NCI-H187 (cell line): ENCODE measurements around the gene NKPD1.

Experiments
- DNase-seq, 2 experiments: peaks; one replicate each; lab custom pipeline; 2025; lab: John Stamatoyannopoulos, UW

NKPD1 gene

DNA sequence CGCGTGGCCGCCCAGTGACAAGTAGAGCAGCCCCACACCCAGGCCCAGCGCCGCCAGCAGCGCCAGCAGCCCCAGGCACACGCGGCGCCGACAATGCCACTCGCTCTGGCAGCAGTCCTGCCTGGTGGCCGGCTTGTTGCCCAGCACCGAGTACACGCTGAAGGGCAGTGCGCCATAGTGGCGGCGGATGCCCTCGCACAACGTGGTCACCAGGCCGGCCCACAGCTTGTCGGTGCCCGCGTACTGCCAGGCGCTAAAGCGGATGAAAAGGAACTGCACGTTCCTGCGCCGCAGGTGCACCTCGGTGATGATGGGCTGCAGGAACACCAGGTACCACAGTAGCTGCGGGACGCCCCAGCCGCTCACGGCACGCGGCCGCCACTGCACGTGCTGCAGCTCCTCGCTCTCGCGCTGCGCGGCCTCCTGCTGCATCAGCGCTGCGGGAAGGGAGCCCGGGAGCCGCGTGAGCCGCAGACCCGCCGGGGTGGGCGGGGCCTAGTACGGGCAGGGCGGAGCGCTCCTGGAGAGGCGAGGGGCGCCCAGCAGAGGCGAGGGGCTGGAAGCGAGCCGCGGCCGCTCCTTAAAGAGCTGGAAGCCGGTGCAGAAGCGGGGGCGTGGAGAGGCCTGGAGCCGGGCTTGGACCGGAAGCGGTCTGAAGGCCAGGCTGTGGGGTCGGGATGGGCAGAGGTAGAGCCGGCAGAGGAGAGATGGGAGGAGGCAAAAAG, 7.3 kb downstream of the NKPD1 start:
- no peak for DNase-seq

- DNase-seq, result no peak
Observed at GRCh38 chr19:45152504-45153338, 8.1 kb downstream of the NKPD1 start.

DNA sequence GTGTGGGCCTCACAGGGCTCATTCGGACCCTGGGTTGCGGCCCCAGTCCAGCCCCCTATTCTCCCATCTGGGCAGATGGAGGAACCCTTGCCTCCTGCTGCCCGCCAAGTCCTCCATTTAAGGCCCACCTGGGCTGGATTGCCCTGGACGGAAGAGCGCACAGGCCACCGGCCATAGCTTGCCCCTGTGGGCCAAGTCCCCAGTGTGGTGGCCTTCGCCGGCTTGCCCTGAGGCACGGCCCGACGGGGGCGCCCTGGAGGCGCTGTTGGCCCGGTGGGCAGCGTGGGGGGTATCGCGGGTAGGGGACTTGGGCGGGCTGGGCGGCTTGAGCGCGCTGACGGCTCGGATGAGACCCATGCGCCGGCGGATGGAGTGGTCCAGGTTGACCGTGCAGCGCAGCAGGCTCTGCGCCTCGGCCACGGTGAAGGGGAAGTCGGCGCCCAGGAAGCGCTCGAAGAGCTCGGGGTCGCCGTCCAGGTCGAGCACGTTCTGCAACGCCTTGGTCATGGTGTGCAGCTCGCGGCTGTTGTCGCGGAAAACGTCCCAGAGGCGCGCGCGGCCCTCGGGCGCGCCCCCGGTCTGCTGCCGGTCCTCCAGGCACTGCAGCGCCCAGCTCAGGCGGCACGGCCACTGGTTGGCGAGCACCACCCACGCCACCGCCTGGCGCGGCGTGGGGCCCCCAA, 8.8 kb downstream of the NKPD1 start:
- DNase-seq, result no peak

- no peak for DNase-seq
Observed at GRCh38 chr19:45151320-45151719, 9.5 kb downstream of the NKPD1 start.

DNA sequence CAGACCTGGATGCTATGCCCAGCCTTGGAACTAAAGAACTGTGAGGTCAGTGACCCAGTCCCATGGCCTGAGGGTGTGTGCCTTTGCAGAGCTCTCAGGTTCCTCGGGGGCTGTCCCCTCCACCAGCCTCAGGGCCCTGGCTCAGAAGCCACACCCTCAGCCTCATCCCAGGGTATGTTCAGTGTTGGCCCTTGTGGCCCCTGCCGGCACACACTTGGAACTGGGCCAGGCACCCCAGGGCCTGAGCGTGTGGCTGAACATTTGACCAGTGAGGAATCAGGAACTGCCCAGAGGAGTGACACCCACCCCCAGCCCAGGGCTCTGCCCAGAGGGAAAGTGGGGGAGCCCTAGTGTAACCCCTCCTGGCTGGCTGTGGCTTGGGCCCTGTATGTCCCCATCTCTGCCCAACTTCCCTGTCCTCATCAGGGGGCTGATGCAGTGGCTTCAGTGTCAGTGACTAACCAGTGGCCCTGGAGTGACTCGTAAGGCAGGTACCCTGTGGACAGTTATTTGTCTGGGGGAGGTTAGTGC, 10.0 kb downstream of the NKPD1 start:
- no peak for DNase-seq

GRCh38 chr19:45150180-45150579, 10.6 kb downstream of the NKPD1 start:
- DNase-seq, result no peak

DNA sequence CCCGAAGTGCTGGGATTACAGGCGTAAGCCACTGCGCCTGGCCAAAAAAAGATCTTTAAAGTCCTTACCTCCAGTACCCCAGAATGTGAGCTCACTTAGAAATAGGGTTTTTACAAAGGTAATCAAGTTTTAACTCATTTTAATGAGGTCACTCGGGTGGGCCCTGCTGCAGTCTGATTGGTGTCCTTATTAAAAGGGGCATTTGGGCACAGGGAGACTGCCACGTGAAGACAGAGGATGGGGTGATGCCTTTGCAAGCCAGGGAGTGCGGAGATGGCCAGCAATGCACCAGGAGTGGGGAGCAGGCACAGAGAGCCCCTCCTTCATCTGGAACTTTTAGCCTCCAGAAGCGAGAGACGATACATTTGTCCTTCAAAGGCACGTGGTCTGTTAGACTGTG, 11.7 kb downstream of the NKPD1 start:
- no peak for DNase-seq

DNA sequence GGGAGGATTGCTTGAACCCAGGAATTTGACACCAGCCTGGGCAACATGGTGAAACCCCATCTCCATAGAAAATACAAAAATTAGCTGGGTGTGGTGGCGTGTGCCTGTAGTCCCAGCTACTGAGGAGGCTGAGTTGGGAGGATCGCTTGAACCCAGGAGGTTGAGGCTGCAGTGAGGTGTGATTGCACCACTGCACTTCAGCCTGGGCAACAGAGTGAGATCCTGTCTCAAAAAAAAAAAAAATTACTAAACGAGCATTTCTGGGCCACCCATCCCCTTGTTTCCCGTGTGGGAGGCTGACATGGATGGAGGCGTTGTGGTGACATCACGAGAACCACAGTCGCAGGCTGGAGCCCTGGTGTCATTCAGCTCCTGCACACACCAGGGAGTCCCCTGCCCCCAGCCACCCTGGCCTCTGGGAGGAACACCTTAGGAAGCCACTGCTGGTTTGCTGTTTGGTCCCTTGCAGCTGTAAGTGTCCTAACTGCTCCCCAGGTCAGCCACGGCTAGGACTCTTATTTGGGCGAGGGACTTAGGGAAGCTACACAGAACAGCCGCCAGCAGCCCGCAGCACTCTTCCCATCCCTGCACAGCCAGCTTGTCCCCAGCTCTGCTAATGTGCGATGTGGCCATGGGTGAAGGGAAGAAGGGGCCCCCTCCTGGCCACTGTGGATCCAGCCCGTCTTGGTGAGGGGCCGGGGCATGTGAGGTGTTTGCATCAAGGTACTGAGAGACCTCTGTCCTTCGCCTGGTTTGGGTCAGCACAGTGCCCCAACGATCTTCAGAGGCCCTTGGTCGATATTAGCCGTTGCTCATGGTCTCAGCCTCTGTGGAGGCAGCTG, 12.7 kb downstream of the NKPD1 start:
- no peak for DNase-seq

DNA sequence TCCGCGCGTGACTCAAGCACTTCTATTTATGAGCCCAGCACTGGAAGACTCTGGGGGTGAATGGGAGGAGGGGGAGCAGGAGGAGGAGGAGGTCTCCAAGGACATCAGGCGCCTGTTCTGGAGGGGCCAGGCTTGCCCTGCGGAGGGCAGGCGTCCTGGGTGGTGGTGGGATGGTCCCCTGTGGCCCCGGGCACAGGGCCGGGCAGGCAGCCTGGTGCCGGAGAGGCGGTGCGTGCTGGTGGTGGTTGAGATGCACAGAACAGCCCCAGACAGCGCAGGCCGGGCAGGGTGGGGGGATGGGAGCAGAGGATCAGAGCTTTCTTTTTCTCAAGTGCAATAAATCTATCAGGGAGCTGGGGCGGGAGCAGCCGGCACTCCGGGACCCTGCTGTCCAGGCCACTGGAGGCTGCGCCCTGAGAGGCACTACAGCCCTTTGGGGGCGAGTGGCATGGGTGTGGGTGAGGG, 14.0 kb downstream of the NKPD1 start:
- no peak for DNase-seq

DNA sequence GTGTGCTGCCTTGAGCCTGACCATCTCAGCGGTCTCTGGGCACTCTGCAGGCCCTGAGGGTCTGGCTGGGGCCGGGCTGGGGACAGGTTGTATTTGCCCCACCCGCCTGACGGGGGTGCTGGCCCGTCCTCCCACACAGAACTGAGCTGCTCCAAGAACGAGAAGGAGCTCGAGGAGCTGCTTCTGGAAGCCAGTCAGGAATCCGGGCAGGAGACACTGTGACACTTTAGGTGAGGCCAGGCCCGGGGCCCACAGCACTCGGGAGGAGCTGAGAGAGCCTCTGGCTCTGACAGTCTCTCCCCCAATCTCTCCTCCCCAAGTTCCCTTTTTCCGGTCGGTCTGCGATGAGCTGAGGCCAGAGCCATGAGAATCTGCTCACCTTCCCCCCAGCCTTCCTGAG, 14.5 kb downstream of the NKPD1 start:
- DNase-seq, result no peak

DNA sequence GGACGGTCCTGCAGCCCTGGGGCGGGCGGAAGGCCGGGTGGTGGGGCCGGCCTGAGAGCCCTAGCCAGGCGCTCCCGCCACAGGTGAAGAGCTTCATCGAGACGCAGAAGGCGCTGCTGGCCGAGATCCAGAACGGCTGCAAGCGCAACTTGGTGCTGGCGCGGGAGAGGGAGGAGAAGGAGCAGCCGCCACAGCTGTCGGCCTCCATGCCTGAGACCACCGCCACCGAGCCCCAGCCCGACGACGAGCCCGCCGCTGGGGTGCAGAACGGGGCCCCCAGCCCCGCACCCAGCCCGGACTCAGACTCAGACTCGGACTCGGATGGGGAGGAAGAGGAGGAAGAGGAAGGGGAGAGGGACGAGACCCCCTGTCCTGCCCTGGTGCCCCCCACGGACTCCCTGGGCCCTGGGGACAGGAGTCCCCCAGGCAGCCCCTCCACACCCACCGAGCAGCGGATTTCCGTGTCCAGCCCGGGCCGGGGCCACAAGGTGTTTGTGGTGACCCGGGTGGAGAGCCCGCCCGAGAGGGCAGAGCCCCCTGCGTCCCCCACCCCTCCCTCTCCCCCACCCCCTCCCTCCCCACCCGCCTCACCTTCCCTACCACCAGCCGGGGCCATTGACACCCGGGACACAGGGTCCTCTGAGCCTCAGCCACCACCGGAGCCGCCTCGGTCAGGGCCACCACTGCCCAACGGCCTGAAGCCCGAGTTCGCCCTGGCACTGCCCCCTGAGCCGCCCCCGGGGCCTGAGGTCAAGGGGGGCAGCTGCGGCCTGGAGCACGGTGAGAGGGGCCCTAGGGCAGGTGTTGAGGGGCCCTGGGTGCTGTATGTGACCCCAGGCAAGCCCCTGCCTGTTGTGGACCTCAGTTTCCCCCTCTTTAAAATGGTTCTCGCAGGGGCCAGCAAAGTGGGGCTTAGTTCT, 15.3 kb downstream of the NKPD1 start:
- DNase-seq, result no peak

DNA sequence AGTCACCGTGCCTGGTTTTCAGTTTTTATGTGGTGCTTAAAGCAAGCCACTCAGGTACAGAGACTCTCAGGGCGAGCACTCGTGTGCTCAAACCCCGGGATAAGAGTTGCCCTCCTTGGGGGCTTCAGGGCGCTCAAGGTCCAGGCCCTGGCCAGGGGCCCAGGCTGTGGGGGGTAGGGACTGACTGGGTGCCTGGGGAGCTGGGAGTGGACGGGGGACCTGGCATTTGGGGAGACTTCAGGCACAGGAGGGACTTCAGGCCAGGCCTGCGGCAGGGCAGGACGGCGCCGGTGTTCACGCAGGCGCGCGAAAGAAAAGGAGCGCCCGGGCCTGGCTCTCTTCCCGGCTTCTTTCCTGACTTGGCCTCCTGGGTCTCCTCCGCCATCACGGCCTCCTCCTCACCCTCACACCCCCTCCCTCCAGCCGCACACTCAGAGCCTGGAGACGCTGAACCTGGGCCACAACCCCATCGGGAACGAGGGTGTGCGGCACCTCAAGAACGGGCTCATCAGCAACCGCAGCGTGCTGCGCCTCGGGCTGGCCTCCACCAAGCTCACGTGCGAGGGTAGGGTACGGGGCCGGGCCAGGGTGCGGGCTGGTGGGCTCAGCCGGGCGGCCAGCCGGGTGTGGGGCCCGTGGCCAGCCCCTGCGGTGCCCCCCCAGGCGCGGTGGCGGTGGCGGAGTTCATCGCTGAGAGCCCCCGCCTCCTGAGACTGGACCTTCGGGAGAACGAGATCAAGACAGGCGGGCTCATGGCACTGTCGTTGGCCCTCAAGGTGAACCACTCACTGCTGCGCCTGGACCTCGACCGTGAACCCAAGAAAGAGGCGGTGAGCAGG, 16.1 kb downstream of the NKPD1 start:
- no peak for DNase-seq

GRCh38 chr19:45142726-45143110, 18.1 kb downstream of the NKPD1 start:
- no peak for DNase-seq

DNA sequence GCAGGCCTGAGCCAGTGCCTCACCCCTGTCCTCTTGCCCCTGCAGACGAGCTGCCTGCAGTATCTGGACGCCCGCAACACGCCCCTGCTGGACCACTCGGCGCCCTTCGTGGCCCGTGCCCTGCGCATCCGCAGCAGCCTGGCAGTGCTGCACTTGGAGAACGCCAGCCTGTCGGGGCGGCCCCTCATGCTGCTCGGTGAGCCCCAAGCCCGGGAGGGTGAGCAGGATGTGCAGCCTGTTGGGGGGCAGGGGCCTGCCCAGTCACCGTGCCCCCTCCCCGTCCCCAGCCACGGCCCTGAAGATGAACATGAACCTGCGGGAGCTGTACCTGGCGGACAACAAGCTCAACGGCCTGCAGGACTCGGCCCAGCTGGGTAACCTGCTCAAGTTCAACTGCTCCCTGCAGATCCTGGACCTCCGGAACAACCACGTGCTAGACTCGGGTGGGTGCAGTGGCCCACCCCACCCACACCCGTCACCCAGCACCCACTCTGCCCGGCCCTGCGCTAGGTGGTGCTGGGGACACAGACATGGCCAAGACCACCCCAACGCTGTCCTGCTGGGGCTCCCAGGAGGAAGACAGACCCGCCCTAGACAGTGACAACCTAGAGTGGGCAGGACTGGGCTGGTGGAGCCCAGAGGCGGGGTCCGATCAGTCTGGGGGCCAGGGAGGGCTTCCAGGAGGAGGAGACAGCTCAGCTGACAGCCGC, 18.6 kb downstream of the NKPD1 start:
- no peak for DNase-seq

DNA sequence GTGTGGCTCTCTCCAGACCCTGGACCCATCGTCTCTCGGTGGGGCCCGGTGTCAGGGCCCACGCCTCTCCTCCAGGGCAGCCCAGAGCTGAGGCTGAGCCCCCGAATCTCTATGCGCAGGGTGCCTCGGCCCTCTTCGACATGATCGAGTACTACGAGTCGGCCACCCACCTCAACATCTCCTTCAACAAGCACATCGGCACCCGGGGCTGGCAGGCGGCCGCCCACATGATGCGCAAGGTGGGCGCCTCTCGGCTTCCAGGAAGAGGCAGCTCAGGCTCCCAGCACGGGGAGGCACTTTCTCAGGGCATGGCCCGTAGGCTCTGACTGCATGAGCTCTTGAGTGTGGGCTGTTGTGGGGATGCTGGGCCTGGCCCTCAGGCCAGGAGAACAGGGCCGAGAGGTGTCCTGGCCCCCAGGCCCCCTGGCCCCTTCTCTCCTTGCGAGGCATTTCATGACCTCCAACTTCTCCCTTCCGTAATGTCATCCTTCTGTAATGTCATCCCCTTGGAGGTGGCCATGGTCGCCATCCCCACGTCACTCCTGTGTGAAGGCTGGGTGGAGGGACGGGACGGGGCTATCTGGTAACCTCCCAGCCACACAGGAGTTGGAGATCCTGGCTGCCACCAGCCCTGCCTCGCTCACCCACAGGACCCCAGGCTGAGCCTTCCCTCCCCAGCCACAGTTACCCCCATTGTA, 19.4 kb downstream of the NKPD1 start:
- no peak for DNase-seq

DNA sequence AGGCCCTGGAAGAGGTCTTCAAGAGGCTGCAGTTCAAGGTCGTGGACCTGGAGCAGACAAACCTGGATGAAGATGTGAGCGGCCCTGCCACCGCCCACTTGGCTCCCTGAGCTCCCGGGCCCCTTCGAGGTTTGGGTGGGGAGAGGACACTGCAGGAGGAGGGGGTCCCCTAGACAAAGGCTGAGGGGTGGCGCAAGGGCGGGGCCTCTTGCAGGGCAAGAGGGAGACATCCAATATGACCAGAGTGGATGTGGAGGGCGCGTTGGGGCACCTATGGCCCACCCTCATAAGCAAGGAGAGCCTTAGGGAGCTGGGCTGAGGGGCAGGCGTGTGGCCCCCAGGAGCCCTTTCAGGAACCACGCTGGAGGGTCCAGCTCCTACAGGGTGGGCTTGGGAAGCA, 20.2 kb downstream of the NKPD1 start:
- DNase-seq, result no peak

DNA sequence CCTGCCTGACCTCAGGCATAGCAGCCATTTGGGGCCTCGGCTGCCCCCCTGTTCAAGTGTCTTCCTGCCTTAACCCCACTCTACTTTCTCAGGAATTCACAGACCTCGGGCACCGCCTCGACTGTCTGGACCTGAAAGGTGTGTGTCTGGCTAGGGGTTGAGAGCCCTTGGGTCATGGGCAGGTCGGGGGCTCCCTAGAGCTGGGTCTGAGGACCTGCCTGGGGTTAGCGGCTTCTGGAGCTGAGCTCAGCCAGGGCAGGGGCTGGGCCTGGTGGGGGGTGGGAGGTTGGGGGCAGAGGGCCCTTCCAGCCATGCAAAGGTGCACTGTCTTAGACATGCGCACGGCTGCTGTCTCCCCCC, 20.7 kb downstream of the NKPD1 start:
- DNase-seq, result no peak
